ENCODE measurements around the gene SPZ1.

Gene SPZ1

DNA sequence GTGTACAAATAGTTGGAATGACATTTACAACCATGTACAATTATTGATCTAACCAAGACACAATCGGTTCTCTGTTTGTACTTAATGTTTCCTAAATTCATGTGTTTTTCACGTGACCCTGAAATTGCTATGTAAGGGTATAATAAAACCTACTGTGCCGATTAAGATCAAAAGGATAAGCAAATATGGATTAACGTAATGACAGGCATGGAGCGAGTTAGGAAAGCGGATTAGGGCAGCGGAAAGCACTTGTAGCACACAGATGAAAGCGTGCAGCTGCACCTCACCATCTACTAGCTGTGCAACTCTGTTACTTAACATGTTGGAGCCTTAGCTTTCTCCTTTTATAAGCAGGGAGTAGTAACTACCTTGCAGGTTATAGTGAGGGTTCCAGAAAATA is 49.7 kb downstream of the SPZ1 start:
- H3K4me3 ChIP-seq (ENCODE audit: low read depth, low read length): no peak overlapping the region
- TF ChIP-seq, protein P1, sequence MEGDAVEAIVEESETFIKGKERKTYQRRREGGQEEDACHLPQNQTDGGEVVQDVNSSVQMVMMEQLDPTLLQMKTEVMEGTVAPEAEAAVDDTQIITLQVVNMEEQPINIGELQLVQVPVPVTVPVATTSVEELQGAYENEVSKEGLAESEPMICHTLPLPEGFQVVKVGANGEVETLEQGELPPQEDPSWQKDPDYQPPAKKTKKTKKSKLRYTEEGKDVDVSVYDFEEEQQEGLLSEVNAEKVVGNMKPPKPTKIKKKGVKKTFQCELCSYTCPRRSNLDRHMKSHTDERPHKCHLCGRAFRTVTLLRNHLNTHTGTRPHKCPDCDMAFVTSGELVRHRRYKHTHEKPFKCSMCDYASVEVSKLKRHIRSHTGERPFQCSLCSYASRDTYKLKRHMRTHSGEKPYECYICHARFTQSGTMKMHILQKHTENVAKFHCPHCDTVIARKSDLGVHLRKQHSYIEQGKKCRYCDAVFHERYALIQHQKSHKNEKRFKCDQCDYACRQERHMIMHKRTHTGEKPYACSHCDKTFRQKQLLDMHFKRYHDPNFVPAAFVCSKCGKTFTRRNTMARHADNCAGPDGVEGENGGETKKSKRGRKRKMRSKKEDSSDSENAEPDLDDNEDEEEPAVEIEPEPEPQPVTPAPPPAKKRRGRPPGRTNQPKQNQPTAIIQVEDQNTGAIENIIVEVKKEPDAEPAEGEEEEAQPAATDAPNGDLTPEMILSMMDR (IDR thresholded peaks at IDR 0.05; ENCODE audit: low read depth, low read length, missing control alignments): no peak
- in situ Hi-C loops (cut with HindIII; ENCODE audit: low sequenced_read_pairs): no loop called here
- DNase-seq (ENCODE audit: low read depth): no peak

DNA sequence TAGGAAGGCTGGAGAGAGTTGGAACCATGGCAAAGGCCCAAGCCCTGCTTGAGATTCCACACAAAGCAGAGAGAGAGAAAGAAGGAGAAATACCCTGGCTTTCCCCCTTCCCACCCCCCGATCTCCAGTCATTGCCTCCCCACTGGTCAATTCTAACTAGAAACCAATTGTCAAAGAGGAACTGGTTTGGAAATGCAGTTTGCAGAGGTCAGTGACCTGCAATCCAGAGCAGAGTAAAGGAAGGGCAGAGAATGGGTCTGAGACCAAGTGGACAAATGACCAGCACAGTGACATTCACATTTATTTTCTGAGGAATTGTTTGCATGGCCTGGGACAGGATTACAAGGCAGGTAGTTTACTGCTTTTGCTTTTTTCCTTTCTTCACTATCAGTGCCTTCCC is 50.6 kb downstream of the SPZ1 start:
- in situ Hi-C loops (cut with HindIII; ENCODE audit: low sequenced_read_pairs): no loop called here
- DNase-seq (ENCODE audit: low read depth): no peak
- TF ChIP-seq, protein P1 (IDR thresholded peaks at IDR 0.05; ENCODE audit: low read depth, low read length, missing control alignments): no peak
- H3K4me3 ChIP-seq (ENCODE audit: low read depth, low read length): no peak overlapping the region

Data from astrocyte of the cerebellum (primary cell).